ENCODE results near the gene MAST3.

DNA sequence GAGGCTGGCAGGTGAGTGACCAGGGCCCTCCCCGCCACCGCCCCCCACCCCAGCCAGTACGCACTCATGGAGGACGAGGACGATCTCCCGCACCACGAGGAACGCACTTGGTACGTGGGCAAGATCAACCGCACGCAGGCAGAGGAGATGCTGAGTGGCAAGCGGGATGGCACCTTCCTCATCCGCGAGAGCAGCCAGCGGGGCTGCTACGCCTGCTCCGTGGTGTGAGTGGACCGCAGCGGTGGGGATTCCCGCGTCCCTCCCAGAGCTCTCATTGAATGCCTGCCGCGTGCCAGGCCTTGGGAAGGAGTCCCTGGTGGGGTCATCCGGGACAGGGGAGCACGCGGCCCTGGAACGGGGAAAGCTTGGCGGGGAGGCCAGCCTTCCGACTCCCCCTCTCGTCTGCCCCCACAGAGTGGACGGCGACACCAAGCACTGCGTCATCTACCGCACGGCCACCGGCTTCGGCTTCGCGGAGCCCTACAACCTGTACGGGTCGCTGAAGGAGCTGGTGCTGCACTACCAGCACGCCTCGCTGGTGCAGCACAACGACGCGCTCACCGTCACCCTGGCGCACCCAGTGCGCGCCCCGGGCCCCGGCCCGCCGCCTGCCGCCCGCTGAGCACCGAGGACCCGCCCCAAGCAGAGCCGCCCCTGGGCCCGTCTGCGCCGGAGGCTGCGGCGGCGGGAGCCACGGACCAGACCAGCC lies 71.2 kb downstream of the MAST3 start:
- TF ChIP-seq, protein P1, sequence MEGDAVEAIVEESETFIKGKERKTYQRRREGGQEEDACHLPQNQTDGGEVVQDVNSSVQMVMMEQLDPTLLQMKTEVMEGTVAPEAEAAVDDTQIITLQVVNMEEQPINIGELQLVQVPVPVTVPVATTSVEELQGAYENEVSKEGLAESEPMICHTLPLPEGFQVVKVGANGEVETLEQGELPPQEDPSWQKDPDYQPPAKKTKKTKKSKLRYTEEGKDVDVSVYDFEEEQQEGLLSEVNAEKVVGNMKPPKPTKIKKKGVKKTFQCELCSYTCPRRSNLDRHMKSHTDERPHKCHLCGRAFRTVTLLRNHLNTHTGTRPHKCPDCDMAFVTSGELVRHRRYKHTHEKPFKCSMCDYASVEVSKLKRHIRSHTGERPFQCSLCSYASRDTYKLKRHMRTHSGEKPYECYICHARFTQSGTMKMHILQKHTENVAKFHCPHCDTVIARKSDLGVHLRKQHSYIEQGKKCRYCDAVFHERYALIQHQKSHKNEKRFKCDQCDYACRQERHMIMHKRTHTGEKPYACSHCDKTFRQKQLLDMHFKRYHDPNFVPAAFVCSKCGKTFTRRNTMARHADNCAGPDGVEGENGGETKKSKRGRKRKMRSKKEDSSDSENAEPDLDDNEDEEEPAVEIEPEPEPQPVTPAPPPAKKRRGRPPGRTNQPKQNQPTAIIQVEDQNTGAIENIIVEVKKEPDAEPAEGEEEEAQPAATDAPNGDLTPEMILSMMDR (conservative IDR thresholded peaks at IDR 0.05) = no peak
- no peak for TF ChIP-seq EZH2 (IDR thresholded peaks at IDR 0.05; ENCODE audit: low read depth)

All from PC-9 (cell line).